Right ventricle myocardium superior (tissue), 1 donor: ENCODE measurements around the gene MED16. TPM values are rescaled to one million over a fixed set of nuclear protein-coding genes. Genes with fewer than 3 reads are reported as not detected.

Experiments used
- ATAC-seq: fragments of 200-7000 bp; cut with Tn5 transposase; one replicate; pipeline ENCODE4 v1.9.1; 2020; ENCODE audit warnings: mild to moderate bottlenecking; ENCODE audit not compliant: poor library complexity
- DNase-seq: peaks from one replicate; pipeline ENCODE4 v3.0.0-alpha.2; 2020
- intact Hi-C: fragments of 100-400 bp; cut with DNase I; formaldehyde crosslinking; loops from one replicate; pipeline ENCODE4 v1.11.2; 2022
- total RNA-seq: library from RNA; stranded (reverse); fragmentation: NEBNext Ultra II Directional; extraction: Animal tissue kit (Norgen Biotek cat#: 25700); gene quantifications from one replicate; pipeline ENCODE4 v1.2.1, GENCODE V29; 2021
- donor health status: DM: no; HTN: yes; CAD: no; lungs with severe emphysema.

Gene MED16
- total RNA-seq, 1 donor from 2014 or later = 19.1 TPM

- intact Hi-C loops = no loop called here
Observed at GRCh38 chr19:929891-930258, 36.9 kb upstream of the MED16 start.

GRCh38 chr19:929203-929890 is 36.4 kb upstream of the MED16 start:
- DNase-seq (no peak), ATAC-seq (no peak)
- intact Hi-C loops = no loop called here

More at GRCh38 chr19:929891-930258, 36.9 kb upstream of the MED16 start:
- DNase-seq = no peak
- ATAC-seq = no peak

- intact Hi-C loops = no loop called here
- ATAC-seq (no peak), DNase-seq (peak; percentile 54)
Observed at GRCh38 chr19:928471-929202, 35.6 kb upstream of the MED16 start.

GRCh38 chr19:927780-928401 is 34.9 kb upstream of the MED16 start:
- no peak for ATAC-seq
- intact Hi-C loops = no loop called here

GRCh38 chr19:927351-927779 is 34.4 kb upstream of the MED16 start:
- no peak for ATAC-seq
- DNase-seq = no peak
- intact Hi-C loops = no loop called here

More at GRCh38 chr19:927780-928401, 34.9 kb upstream of the MED16 start:
- DNase-seq = no peak

GRCh38 chr19:926589-927350 is 33.8 kb upstream of the MED16 start:
- intact Hi-C loops = no loop called here
- peak; percentile 87 for DNase-seq
- peak; percentile 37 for ATAC-seq

GRCh38 chr19:926323-926588 is 33.3 kb upstream of the MED16 start:
- no peak for ATAC-seq
- intact Hi-C loops = no loop called here

GRCh38 chr19:925526-926322 is 32.7 kb upstream of the MED16 start, which contains the start of gene ARID3A:
Gene ARID3A (plus strand): TSS chr19:926035. CDS start chr19:929529, 3,494 bp downstream.
- DNase-seq = peak; percentile 88
- ATAC-seq = peak; percentile 85
- intact Hi-C loops = no loop called here

More at GRCh38 chr19:926323-926588, 33.3 kb upstream of the MED16 start:
- no peak for DNase-seq

GRCh38 chr19:925087-925525 is 32.1 kb upstream of the MED16 start:
- ATAC-seq = peak; percentile 66
- intact Hi-C loops = no loop called here
- no peak for DNase-seq

- ATAC-seq = no peak
- intact Hi-C loops = loop anchor here (5.0 kb wide), 1 partner anchor 67 kb away; the partner anchor contains the start of gene CFD
- no peak for DNase-seq
Observed at GRCh38 chr19:924553-925086, 31.6 kb upstream of the MED16 start.

- intact Hi-C loops = loop anchor here (5.0 kb wide), 1 partner anchor 63 kb away; the partner anchor contains the start of gene CFD
- ATAC-seq (no peak), DNase-seq (no peak)
Observed at GRCh38 chr19:920051-920864, 27.3 kb upstream of the MED16 start.

GRCh38 chr19:919199-920050 is 26.4 kb upstream of the MED16 start:
- no peak for DNase-seq
- intact Hi-C loops = loop anchor here (2.0 to 5.0 kb wide), 2 partner anchors 62 to 151 kb away; partner anchors contain the start of gene CFD
- no peak for ATAC-seq

- intact Hi-C loops = loop anchor here (2.0 kb wide), 1 partner anchor 150 kb away; no protein-coding TSS in a partner anchor
- no peak for ATAC-seq
- no peak for DNase-seq
Observed at GRCh38 chr19:918481-919198, 25.7 kb upstream of the MED16 start.

GRCh38 chr19:918152-918437 is 25.1 kb upstream of the MED16 start:
- intact Hi-C loops = loop anchor here (2.0 kb wide), 1 partner anchor 149 kb away; no protein-coding TSS in a partner anchor
- DNase-seq = no peak
- no peak for ATAC-seq

- no peak for ATAC-seq
- DNase-seq = no peak
- intact Hi-C loops = loop anchor here (2.0 kb wide), 1 partner anchor 149 kb away; no protein-coding TSS in a partner anchor
Observed at GRCh38 chr19:917323-918151, 24.6 kb upstream of the MED16 start, which contains the start of gene KISS1R. Gene KISS1R (plus strand): TSS chr19:917333. CDS start chr19:917503, 170 bp downstream.
